ENCODE measurements around the gene GDE1.
A peak's percentile ranks its signal among the peaks of the same experiment; 100 is the strongest.
"Not testable (repeated sequence)": the region's sequence is repeated elsewhere in the genome, so short reads cannot be mapped to it uniquely, and the experiment has no call there.

GDE1 gene

GRCh38 chr16:19521471-19522396, at the start of gene GDE1:
Gene GDE1 (minus strand): TSS chr16:19522098. CDS start chr16:19521964, 134 bp downstream.
- peak; percentile 96 for DNase-seq

- DNase-seq, result no peak
Observed at GRCh38 chr16:19567560-19567959, 45.7 kb upstream of the GDE1 start.

DNA sequence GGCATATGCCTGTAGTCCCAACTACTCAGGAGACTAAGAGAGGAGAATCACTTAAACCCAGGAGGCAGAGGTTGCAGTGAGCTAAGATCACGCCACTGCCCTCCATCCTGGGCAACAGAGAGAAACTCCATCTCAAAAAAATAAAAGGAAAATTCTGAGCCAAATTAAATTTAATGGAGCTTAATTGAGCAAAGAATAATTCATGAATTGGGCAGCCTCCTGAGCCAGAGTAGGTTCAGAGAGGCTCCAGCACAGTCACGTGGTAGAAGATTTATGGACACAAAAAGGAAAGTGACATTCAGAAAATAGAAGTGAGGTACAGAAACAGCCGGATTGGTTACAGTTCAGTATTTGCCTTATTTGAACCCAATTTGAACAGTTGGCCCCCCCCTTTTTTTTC, 44.5 kb upstream of the GDE1 start:
- no peak for DNase-seq

DNA sequence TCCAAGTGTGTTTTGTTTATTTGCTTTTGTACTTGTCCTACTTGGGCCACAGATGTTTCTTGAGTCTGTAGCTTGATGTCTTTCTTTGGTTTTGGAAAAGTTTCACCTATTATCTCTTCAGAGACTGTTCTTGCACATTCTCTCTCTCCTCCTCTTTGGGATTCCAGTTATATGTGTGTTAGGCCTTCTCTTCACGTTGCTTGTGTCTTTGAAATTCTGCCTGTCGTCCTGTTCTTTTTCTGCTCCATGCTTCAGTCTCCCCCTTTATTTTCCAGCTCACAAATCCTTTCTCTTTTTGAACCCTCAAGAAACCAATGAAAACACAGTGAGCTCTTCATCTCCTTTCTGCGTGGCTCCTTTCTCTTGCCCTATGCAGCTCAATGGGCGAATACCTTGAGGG, 41.5 kb upstream of the GDE1 start:
- no peak for DNase-seq

GRCh38 chr16:19560078-19560477, 38.2 kb upstream of the GDE1 start:
- DNase-seq, result no peak

- DNase-seq, result peak; percentile 63
Observed at GRCh38 chr16:19559242-19559910, 37.5 kb upstream of the GDE1 start.

GRCh38 chr16:19555938-19556771, 34.3 kb upstream of the GDE1 start:
- peak; percentile 62 for DNase-seq

GRCh38 chr16:19555186-19555937, 33.5 kb upstream of the GDE1 start, which contains the start of gene VPS35L:
Gene VPS35L (plus strand): TSS chr16:19555703. CDS start chr16:19555730, 27 bp downstream.
- peak; percentile 98 for DNase-seq

- no peak for DNase-seq
Observed at GRCh38 chr16:19549673-19550072, 27.8 kb upstream of the GDE1 start.

DNA sequence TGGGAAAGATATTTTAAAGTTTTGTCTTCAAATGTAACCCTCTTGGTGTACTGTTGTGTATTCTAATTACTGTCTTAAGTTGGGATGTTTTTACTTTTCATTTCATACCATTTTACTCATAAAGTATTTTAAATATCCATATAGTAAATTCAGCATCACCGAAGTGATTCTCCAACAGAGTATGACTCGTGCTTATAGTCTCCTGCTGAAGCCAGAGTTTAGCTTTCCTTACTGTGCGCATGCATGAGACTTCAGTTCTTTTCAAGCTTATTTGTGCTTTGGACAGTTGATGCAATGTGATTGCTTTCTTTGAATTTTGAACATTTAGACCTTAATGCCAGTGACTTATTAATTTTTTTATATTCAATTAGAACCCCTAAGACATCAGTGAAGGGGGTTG, 26.2 kb upstream of the GDE1 start:
- no peak for DNase-seq

- not testable (repeated sequence) for DNase-seq
Observed at GRCh38 chr16:19543278-19543996, 21.5 kb upstream of the GDE1 start.

- DNase-seq, result no peak
Observed at GRCh38 chr16:19542138-19542821, 20.4 kb upstream of the GDE1 start.

DNA sequence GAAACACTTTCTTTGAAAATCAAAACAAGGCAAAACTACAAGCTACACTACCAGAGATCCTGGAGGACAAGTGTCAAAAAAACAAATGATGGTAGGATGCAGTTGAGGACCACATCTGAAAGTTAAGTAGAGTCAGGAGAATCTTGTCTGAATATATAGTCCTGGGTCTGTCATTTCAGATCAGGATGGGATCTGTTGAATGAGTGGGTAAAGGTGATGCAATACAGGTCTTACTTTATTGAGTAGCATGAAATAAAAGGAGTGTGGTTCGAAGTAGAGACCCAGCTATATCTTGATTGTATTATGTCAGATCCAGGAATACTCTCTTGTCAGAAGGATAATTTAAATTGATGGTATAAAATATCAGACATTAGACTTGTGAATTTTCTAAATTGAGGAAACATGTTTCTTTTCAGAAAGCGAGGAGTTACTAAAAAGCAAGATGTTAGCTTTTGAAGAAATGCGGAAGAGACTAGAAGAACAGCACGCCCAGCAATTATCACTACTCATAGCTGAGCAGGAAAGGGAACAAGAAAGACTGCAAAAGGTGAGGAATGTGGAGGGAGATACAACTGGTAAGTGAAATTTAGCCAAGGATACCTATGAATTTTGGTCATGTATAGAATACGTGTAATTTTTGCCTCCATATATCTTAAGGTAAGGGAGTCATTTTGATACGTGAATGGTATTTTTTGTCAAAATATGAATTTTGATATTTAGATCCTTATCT, 18.5 kb upstream of the GDE1 start:
- no peak for DNase-seq

DNA sequence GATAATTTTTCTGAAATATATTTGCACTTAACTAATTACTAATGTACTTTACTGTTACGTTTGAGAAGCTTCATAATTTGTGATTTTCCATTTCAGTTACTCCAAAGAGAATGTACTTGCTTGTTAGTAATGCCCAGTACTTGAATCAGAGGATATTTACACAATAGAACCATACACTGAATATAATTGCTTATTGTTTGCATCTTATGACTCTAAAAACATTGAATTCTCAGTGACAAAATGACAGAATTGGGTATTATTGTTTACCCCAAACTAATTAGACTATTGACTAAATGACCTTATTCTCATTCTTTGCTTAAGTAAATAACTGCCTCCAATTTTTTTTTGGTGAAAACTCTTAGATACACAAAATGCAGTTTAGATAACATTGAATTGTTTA, 10.7 kb upstream of the GDE1 start:
- no peak for DNase-seq

GRCh38 chr16:19528666-19529065, 6.8 kb upstream of the GDE1 start:
- no peak for DNase-seq

DNA sequence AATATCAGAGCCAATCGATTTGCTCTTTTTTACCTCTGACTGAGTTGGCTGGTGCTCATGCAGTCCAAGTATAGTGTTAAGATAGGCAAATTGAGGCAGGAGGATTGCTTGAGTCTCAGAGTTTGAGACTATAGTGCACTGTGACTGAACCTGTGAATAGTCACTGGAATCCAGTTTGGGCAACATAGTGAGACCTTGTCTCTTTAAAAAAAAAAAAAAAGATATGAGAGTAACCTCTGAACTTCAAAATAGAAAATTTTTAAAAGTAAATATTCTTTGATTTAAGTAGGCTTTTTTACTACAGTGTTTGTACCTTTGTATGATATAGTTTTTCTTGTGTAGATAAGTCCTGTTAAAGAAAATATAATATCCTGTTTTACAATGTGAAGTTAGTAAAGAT, 5.3 kb upstream of the GDE1 start:
- DNase-seq, result no peak

DNA sequence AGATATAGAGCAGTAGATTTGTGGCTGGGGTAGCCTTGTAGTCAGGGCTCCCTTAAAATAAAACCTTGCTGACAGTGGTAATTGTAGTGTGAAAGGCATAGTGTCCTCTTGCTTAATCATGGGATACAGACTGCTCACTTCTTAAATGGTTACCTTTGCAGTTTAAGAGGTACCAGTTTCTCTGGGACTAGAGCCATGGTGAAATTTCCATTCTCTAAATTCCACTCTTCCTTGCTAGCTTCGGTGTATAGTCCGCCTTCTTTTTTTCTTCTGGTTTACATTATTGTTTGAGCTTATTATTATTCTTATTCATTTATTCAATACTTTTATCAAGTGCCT, 3.5 kb upstream of the GDE1 start:
- DNase-seq, result no peak

- DNase-seq, result peak; percentile 48
Observed at GRCh38 chr16:19524616-19525384, 2.9 kb upstream of the GDE1 start.

DNA sequence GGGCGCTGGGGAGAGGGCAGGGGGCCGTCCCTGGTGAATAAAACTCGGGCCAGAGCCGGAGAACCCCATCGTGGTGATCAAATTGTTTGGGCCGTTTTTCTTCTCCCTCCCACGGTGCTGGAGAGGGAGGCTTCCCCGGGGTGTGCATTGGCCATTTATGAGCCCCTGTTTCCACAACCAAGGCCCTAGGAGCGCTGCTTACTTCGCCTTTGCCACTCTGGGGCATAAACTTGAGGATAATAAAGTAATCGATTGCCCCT, 2.4 kb upstream of the GDE1 start:
- no peak for DNase-seq
